GM19238 (cell line): ENCODE measurements around the gene ABCB1.
"Not testable (repeated sequence)": the region's sequence is repeated elsewhere in the genome, so short reads cannot be mapped to it uniquely, and the experiment has no call there.

Experiments used
- DNase-seq: peaks from one replicate; pipeline ENCODE4 v3.0.0; 2011; ENCODE audit warnings: low spot score; ENCODE audit not compliant: insufficient read length

ABCB1 gene

GRCh38 chr7:87473986-87474385 is 126.7 kb downstream of the ABCB1 start:
- DNase-seq = no peak

GRCh38 chr7:87473192-87473591 is 127.5 kb downstream of the ABCB1 start:
- DNase-seq = no peak

- no peak for DNase-seq
Measured at GRCh38 chr7:87471473-87471872, 129.2 kb downstream of the ABCB1 start.

GRCh38 chr7:87469204-87469603 is 131.5 kb downstream of the ABCB1 start:
- not testable (repeated sequence) for DNase-seq

- DNase-seq = not testable (repeated sequence)
Measured at GRCh38 chr7:87465534-87465880, 135.2 kb downstream of the ABCB1 start.

- DNase-seq = not testable (repeated sequence)
Measured at GRCh38 chr7:87464830-87465533, 135.7 kb downstream of the ABCB1 start.

- no peak for DNase-seq
Measured at GRCh38 chr7:87463982-87464381, 136.7 kb downstream of the ABCB1 start.

- DNase-seq = not testable (repeated sequence)
Measured at GRCh38 chr7:87460444-87460843, 140.2 kb downstream of the ABCB1 start.

- no peak for DNase-seq
Measured at GRCh38 chr7:87459941-87460340, 140.7 kb downstream of the ABCB1 start.

GRCh38 chr7:87458148-87458547 is 142.5 kb downstream of the ABCB1 start:
- no peak for DNase-seq

GRCh38 chr7:87456247-87456646 is 144.4 kb downstream of the ABCB1 start:
- no peak for DNase-seq
